HepG2 (cell line): ENCODE results near the gene SSBP1. TPM values are rescaled to one million over a fixed set of nuclear protein-coding genes. Genes with fewer than 3 reads are reported as not detected.

ENCODE experiments used
- ATAC-seq: fragments of 200-7000 bp; cut with Tn5 transposase; 3 replicates; pipeline ENCODE4 v1.9.1; 2020; ENCODE audit warnings: mild to moderate bottlenecking, moderate library complexity
- BruUV-seq: library from RNA; stranded (reverse); fragments of 400-500 nt; replicated peaks from 2 replicates; lab custom pipeline; 2021; lab: Mats Ljungman, UMichigan
- CTCF ChIA-PET: fragments of 300-600 bp; formaldehyde crosslinking; extraction: SDS; loops from one replicate; lab custom pipeline; 2021; ENCODE audit warnings: low total read pairs, inconsistent platforms, low intra/inter-chr PET ratio; lab: Yijun Ruan, JAX
- POLR2A ChIA-PET: fragments of 350-600 bp; sonication (Branson Sonifier 250); formaldehyde crosslinking; loops from one replicate; lab custom pipeline; 2020; ENCODE audit warnings: antibody characterized with exemption, inconsistent platforms; lab: Yijun Ruan, JAX
- DNase-seq: peaks from one replicate; pipeline ENCODE4 v3.0.0-alpha.2; 2015; ENCODE audit warnings: low spot score
- FAIRE-seq: peaks from 3 replicates; lab custom pipeline; 2011; peaks lifted over from hg19 to GRCh38; lab: Jason Lieb, UNC
- H2AFZ ChIP-seq: one replicate; pipeline ENCODE4 v1.6.1; 2011; ENCODE audit warnings: low read length, inconsistent platforms
- H3K27ac ChIP-seq: fragments of 300-600 bp; 3 replicates; pipeline ENCODE4 v1.8.0; 2011; ENCODE audit warnings: mixed run types, mild to moderate bottlenecking, mixed read lengths, low read length, inconsistent platforms; ENCODE audit not compliant: insufficient read depth; ENCODE audit errors: extremely low read length
- H3K27me3 ChIP-seq, 2 experiments: fragments of 200-600 bp in 1 of 2; 2 replicates in 1 of 2; 3 replicates in 1 of 2; pipeline versions ENCODE4 v1.6.0 to v1.8.0; 2011; ENCODE audit warnings: low read length in 2 of 2, mild to moderate bottlenecking in 2 of 2, moderate library complexity in 2 of 2, inconsistent platforms in 1 of 2; ENCODE audit not compliant: insufficient read depth in 2 of 2, control insufficient read depth in 1 of 2
- H3K36me3 ChIP-seq, 2 experiments: fragments of 200-600 bp in 1 of 2; replicated peaks in 1 of 2; 2 replicates in 1 of 2; 3 replicates in 1 of 2; pipeline versions ENCODE4 v1.5.1 to v1.8.0; 2011; ENCODE audit warnings: low read length in 2 of 2, inconsistent platforms in 1 of 2; ENCODE audit not compliant: insufficient read depth in 2 of 2, control insufficient read depth in 1 of 2
- H3K4me1 ChIP-seq: 2 replicates; pipeline ENCODE4 v1.5.1; 2012; ENCODE audit warnings: low read length, inconsistent platforms; ENCODE audit not compliant: insufficient read depth
- H3K4me2 ChIP-seq: 2 replicates; pipeline ENCODE4 v1.6.0; 2011; ENCODE audit warnings: low read depth, low read length, inconsistent platforms
- H3K4me3 ChIP-seq, 3 experiments: fragments of 200-600 bp in 1 of 3; sonication (generic), shearing (Covaris generic) in 1 of 3; replicated peaks in 1 of 3; 2 replicates each; pipeline ENCODE4 v1.5.1; 2011 to 2016; ENCODE audit warnings: low read length in 3 of 3, inconsistent platforms in 2 of 3, low read depth in 2 of 3, mild to moderate bottlenecking in 2 of 3, control low read depth in 1 of 3, mixed read lengths in 1 of 3; ENCODE audit not compliant: insufficient read depth in 1 of 3
- H3K79me2 ChIP-seq: one replicate; pipeline ENCODE4 v1.6.1; 2011; ENCODE audit warnings: low read length, inconsistent platforms; ENCODE audit not compliant: insufficient read depth
- H3K9ac ChIP-seq: 2 replicates; pipeline ENCODE4 v1.6.0; 2011; ENCODE audit warnings: mild to moderate bottlenecking, low read depth, low read length, inconsistent platforms; ENCODE audit not compliant: insufficient read depth
- H3K9me3 ChIP-seq: 2 replicates; pipeline ENCODE4 v1.5.1; 2012; ENCODE audit warnings: mild to moderate bottlenecking, low read length
- H4K20me1 ChIP-seq: 2 replicates; pipeline ENCODE4 v1.6.0; 2011; ENCODE audit warnings: inconsistent platforms, mild to moderate bottlenecking, low read length, moderate library complexity; ENCODE audit not compliant: insufficient read depth
- CHD2 ChIP-seq: IDR thresholded peaks from 2 replicates; pipeline ENCODE4 v1.6.1; 2011; ENCODE audit warnings: low read depth, low read length, improper control_type of control experiment
- CTCF ChIP-seq: sonication (generic); formaldehyde crosslinking; IDR thresholded peaks from 2 replicates; pipeline ENCODE4 v1.5.0; 2020; ENCODE audit warnings: mild to moderate bottlenecking, missing genetic modification reagents, moderate library complexity
- MBNL3 ChIP-seq: fragments of 250-450 bp; sonication (Bioruptor Pico); conservative IDR thresholded peaks from 2 replicates; pipeline ENCODE4 v1.8.0; 2022; ENCODE audit warnings: mild to moderate bottlenecking, inconsistent platforms
- PHF20 ChIP-seq: sonication (generic); formaldehyde crosslinking; IDR thresholded peaks from 2 replicates; pipeline ENCODE4 v1.5.0; 2020; ENCODE audit warnings: mild to moderate bottlenecking, missing genetic modification reagents
- ZBTB8A ChIP-seq: sonication (generic); formaldehyde crosslinking; IDR thresholded peaks from 2 replicates; pipeline ENCODE4 v1.4.0; 2020; ENCODE audit warnings: mild to moderate bottlenecking, low read depth, missing genetic modification reagents, borderline replicate concordance
- ZFP36L2 ChIP-seq: sonication (generic); formaldehyde crosslinking; IDR thresholded peaks from 2 replicates; pipeline ENCODE4 v1.4.0; 2020; ENCODE audit warnings: missing genetic modification reagents
- ZNF276 ChIP-seq: sonication (generic); formaldehyde crosslinking; IDR thresholded peaks from 2 replicates; pipeline ENCODE4 v1.4.0; 2020; ENCODE audit warnings: mild to moderate bottlenecking, low read depth, missing genetic modification reagents
- WGBS: methylation state at CpG from one replicate; pipeline ENCODE4 v1.1.6; 2017; ENCODE audit warnings: low lambda C conversion rate; 5-methylcytosine and 5-hydroxymethylcytosine counted together
- in situ Hi-C: cut with HindIII; loops from 2 replicates; pipeline ENCODE4 v1.10.0; 2017; ENCODE audit warnings: low pct_unique_long_range_greater_than_20kb; ENCODE audit not compliant: extremely low pct_ligation_motif_present
- intact Hi-C: fragments of 100-400 bp; cut with micrococcal nuclease; formaldehyde crosslinking; loops from one replicate; pipeline ENCODE4 v1.10.0; 2022; ENCODE audit not compliant: unreplicated experiment
- polyA plus RNA-seq, 8 experiments: library from polyadenylated mRNA; depleted of rRNA in 3 of 8; stranded (reverse) in 7 of 8; unstranded in 1 of 8; fragments of >200 nt; fragmentation: Illumina TruSeq in 4 of 8; extraction: Trizol in 4 of 8; gene quantifications; 2 replicates each; pipeline versions ENCODE4 v1.2.1 to v1.2.3, GENCODE V29; 2011 to 2016; ENCODE audit warnings: low read depth in 4 of 8, missing spikeins in 1 of 8, mixed read lengths in 1 of 8; ENCODE audit not compliant: insufficient read depth in 1 of 8
- total RNA-seq, 5 experiments: library from RNA; depleted of rRNA; stranded (reverse); fragments of >200 nt; fragmentation: Illumina TruSeq; extraction: Trizol; gene quantifications; 2 replicates each; pipeline ENCODE4 v1.2.3, GENCODE V29; 2016; ENCODE audit warnings: low read depth in 1 of 5

Gene SSBP1
- total and polyA plus RNA-seq, 2 of the 13 experiments (the other 11 are each of a cell fraction or from before 2014, with no cell fraction given), result 64.4 to 254 TPM

- no peak for TF ChIP-seq ZNF276 (CRISPR knock-in tag)
- TF ChIP-seq ZFP36L2 (CRISPR knock-in tag), result no peak
- no peak for TF ChIP-seq MBNL3 (CRISPR knock-in tag)
- no peak for TF ChIP-seq PHF20 (CRISPR knock-in tag)
- TF ChIP-seq CTCF, result no peak
- TF ChIP-seq ZBTB8A (CRISPR knock-in tag), result no peak
- TF ChIP-seq CHD2, result no peak
- TF ChIP-seq, all 625 proteins: peak for 0
- no peaks in the 10 kb centered on the region for H3K27me3 ChIP-seq
- no peak overlapping the region for H3K4me3 ChIP-seq
- H3K9ac ChIP-seq, result no peak overlapping the region
- no peak for ATAC-seq
- BruUV-seq, result no TSS peak
- intact Hi-C loops (no loop called here), in situ Hi-C loops (no loop called here)
- H3K27ac ChIP-seq, result no peak overlapping the region
- no peak overlapping the region for H3K4me2 ChIP-seq
- no peaks in the 10 kb centered on the region for H4K20me1 ChIP-seq
- H3K9me3 ChIP-seq, result peaks cover 33% of the 10 kb centered on the region
- FAIRE-seq, result no peak
- no peaks in the 10 kb centered on the region for H3K79me2 ChIP-seq
- ChIA-PET POLR2A (interaction anchor here (0.7 kb wide), 1 partner anchor 10 kb away, joined by 4 read pairs; the partner anchor contains the start of gene SSBP1), CTCF (no interaction called here)
- no peaks in the 10 kb centered on the region for H3K4me1 ChIP-seq
- H2AFZ ChIP-seq, result no peak overlapping the region
- no peak for DNase-seq
- peaks cover 22 to 80% of the 10 kb centered on the region in 2 experiments for H3K36me3 ChIP-seq
- WGBS, result 97% methylated on average over 2 of the region's 2 CpGs
Observed at GRCh38 chr7:141748396-141748795, 10.2 kb downstream of the SSBP1 start.
